Liver (tissue), 9 donors: ENCODE data around the gene ZGLP1. TPM values are rescaled to one million over a fixed set of nuclear protein-coding genes. Genes with fewer than 3 reads are reported as not detected.
"Not testable (repeated sequence)": the region's sequence is repeated elsewhere in the genome, so short reads cannot be mapped to it uniquely, and the experiment has no call there.

Source experiments
- DNase-seq: peaks from one replicate; pipeline ENCODE4 v3.0.0-alpha.2; 2017; ENCODE audit warnings: low spot score
- H3K27ac ChIP-seq, 2 donors: one replicate each; pipeline ENCODE4 v1.7.0; 2013; ENCODE audit warnings: inconsistent platforms in 2 of 2, low read length in 2 of 2, control low read depth in 1 of 2, low read depth in 1 of 2, mild to moderate bottlenecking in 1 of 2
- H3K27me3 ChIP-seq, 4 donors: one replicate each; pipeline versions ENCODE4 v1.6.1 to v1.7.0; 2013; ENCODE audit warnings: low read length in 3 of 4, inconsistent platforms in 1 of 4, mild to moderate bottlenecking in 1 of 4, moderate library complexity in 1 of 4; ENCODE audit not compliant: control insufficient read depth in 4 of 4, insufficient read depth in 4 of 4
- H3K36me3 ChIP-seq, 4 donors: one replicate each; pipeline versions ENCODE4 v1.6.1 to v1.7.0; 2013; ENCODE audit warnings: low read length in 3 of 4, mild to moderate bottlenecking in 3 of 4, low read depth in 1 of 4, moderate library complexity in 1 of 4; ENCODE audit not compliant: control insufficient read depth in 4 of 4, insufficient read depth in 3 of 4
- H3K4me1 ChIP-seq, 4 donors: one replicate each; pipeline versions ENCODE4 v1.6.1 to v1.7.0; 2013; ENCODE audit warnings: low read length in 3 of 4, mild to moderate bottlenecking in 3 of 4, moderate library complexity in 1 of 4; ENCODE audit not compliant: control insufficient read depth in 4 of 4, insufficient read depth in 4 of 4
- H3K4me3 ChIP-seq, 3 donors: one replicate each; pipeline versions ENCODE4 v1.6.1 to v1.7.0; 2013; ENCODE audit warnings: low read length in 3 of 3, control low read depth in 1 of 3, low read depth in 1 of 3, mild to moderate bottlenecking in 1 of 3
- H3K9ac ChIP-seq, 2 donors: one replicate each; pipeline ENCODE4 v1.7.0; 2013; ENCODE audit warnings: low read length in 2 of 2, mild to moderate bottlenecking in 2 of 2, moderate library complexity in 2 of 2, control low read depth in 1 of 2, low read depth in 1 of 2
- H3K9me3 ChIP-seq, 4 donors: one replicate each; pipeline versions ENCODE4 v1.6.1 to v1.7.0; 2013; ENCODE audit warnings: low read length in 3 of 4; ENCODE audit not compliant: control insufficient read depth in 4 of 4
- ATF3 ChIP-seq: IDR thresholded peaks from 2 replicates; pipeline ENCODE4 v1.6.1; 2016; ENCODE audit warnings: antibody characterized with exemption
- EGR1 ChIP-seq, 2 donors: IDR thresholded peaks; 2 replicates each; pipeline ENCODE4 v1.6.1; 2016 to 2018; ENCODE audit warnings: antibody characterized with exemption in 2 of 2, low read depth in 2 of 2
- FOXA1 ChIP-seq: IDR thresholded peaks from 2 replicates; pipeline ENCODE4 v1.6.1; 2016; ENCODE audit warnings: antibody characterized with exemption
- FOXA2 ChIP-seq: IDR thresholded peaks from 2 replicates; pipeline ENCODE4 v1.6.1; 2016; ENCODE audit warnings: antibody characterized with exemption
- GABPA ChIP-seq, 2 donors: IDR thresholded peaks in 1 of 2; conservative IDR thresholded peaks in 1 of 2; 2 replicates each; pipeline ENCODE4 v1.6.1; 2016; ENCODE audit warnings: antibody characterized with exemption in 2 of 2, mild to moderate bottlenecking in 1 of 2, moderate library complexity in 1 of 2
- HNF4A ChIP-seq, 2 donors: conservative IDR thresholded peaks; 2 replicates each; pipeline ENCODE4 v1.6.1; 2016; ENCODE audit warnings: antibody characterized with exemption in 2 of 2, mild to moderate bottlenecking in 2 of 2
- HNF4G ChIP-seq: IDR thresholded peaks from 2 replicates; pipeline ENCODE4 v1.6.1; 2016; ENCODE audit warnings: antibody characterized with exemption
- JUND ChIP-seq, 2 donors: IDR thresholded peaks; 2 replicates each; pipeline ENCODE4 v1.6.1; 2016; ENCODE audit warnings: antibody characterized with exemption in 2 of 2
- MAX ChIP-seq: IDR thresholded peaks from 2 replicates; pipeline ENCODE4 v1.6.1; 2016; ENCODE audit warnings: antibody characterized with exemption
- NR2F2 ChIP-seq: IDR thresholded peaks from 2 replicates; pipeline ENCODE4 v1.6.1; 2016; ENCODE audit warnings: antibody characterized with exemption
- RAD21 ChIP-seq, 2 donors: IDR thresholded peaks; 2 replicates each; pipeline ENCODE4 v1.6.1; 2016; ENCODE audit warnings: antibody characterized with exemption in 2 of 2, mild to moderate bottlenecking in 2 of 2
- REST ChIP-seq: IDR thresholded peaks from 2 replicates; pipeline ENCODE4 v1.6.1; 2016; ENCODE audit warnings: antibody characterized with exemption, mild to moderate bottlenecking
- RXRA ChIP-seq, 2 donors: IDR thresholded peaks; 2 replicates each; pipeline ENCODE4 v1.6.1; 2017 to 2018; ENCODE audit warnings: antibody characterized with exemption in 2 of 2, mild to moderate bottlenecking in 1 of 2
- SP1 ChIP-seq: IDR thresholded peaks from 2 replicates; pipeline ENCODE4 v1.6.1; 2018; ENCODE audit warnings: antibody characterized with exemption, mild to moderate bottlenecking
- WGBS: extraction: QIAGEN DNeasy Blood & Tissue Kit; methylation state at CpG from one replicate; pipeline ENCODE4 v1.1.7; 2013; 5-methylcytosine and 5-hydroxymethylcytosine counted together
- polyA plus RNA-seq, 2 donors: library from polyadenylated mRNA; stranded (reverse) in 1 of 2; unstranded in 1 of 2; fragments of 200-250 nt in 1 of 2; fragments of >200 nt in 1 of 2; fragmentation: Nextera tagmentation in 1 of 2; extraction: Ambion mirVana in 1 of 2; gene quantifications; one replicate each; pipeline versions ENCODE4 v1.2.1 to v1.2.3, GENCODE V29; 2013 to 2015
- total RNA-seq, 2 donors: library from RNA; depleted of rRNA; stranded (reverse); fragments of >200 nt; gene quantifications; one replicate each; pipeline ENCODE4 v1.2.3, GENCODE V29; 2014
- donor health status: healthy.
- donor health status: healthy.
- donor health status: healthy.
- donor health status: healthy.
- donor health status: healthy.

The ZGLP1 gene
- total and polyA plus RNA-seq, 4 donors = 0.61 to 1.2 (median 0.82) TPM

- no peak for TF ChIP-seq REST
- no peak for TF ChIP-seq NR2F2
- no peak for TF ChIP-seq HNF4G
- no peak for TF ChIP-seq EGR1 (IDR thresholded peaks at IDR 0.05; ENCODE audit: low read depth in 2 of 2)
- TF ChIP-seq RAD21 (IDR thresholded peaks at IDR 0.05) = no peak
- TF ChIP-seq GABPA (IDR thresholded peaks at IDR 0.05 in 1 of 2, conservative IDR thresholded peaks at IDR 0.05 in 1 of 2) = no peak
Measured at GRCh38 chr19:10339380-10339960, 29.9 kb upstream of the ZGLP1 start, which contains the start of gene ICAM3 (continued).

- Histone ChIP-seq H3K27me3 (no peaks in the 10 kb centered on the region), H3K4me3 (no peak overlapping the region), H3K4me1 (peaks cover 7 to 29% (median 18%) of the 10 kb centered on the region in 4 donors), H3K27ac (peak overlapping the region; percentile 1 to 46), H3K9ac (peak overlapping the region in 1 of 2 donors; percentile 20), H3K36me3 (no peaks in the 10 kb centered on the region), H3K9me3 (no peaks in the 10 kb centered on the region)
- WGBS = 85% methylated on average over 6 of the region's 6 CpGs
- DNase-seq = no peak
- no peak for TF ChIP-seq HNF4A (conservative IDR thresholded peaks at IDR 0.05)
- TF ChIP-seq ATF3 = no peak
- no peak for TF ChIP-seq SP1
- TF ChIP-seq GABPA (IDR thresholded peaks at IDR 0.05 in 1 of 2, conservative IDR thresholded peaks at IDR 0.05 in 1 of 2) = no peak
- TF ChIP-seq EGR1 (IDR thresholded peaks at IDR 0.05; ENCODE audit: low read depth in 2 of 2) = no peak
- no peak for TF ChIP-seq RAD21 (IDR thresholded peaks at IDR 0.05)
- TF ChIP-seq FOXA1 = no peak
- no peak for TF ChIP-seq RXRA (IDR thresholded peaks at IDR 0.05)
- TF ChIP-seq NR2F2 = no peak
- TF ChIP-seq JUND (IDR thresholded peaks at IDR 0.05) = no peak
- TF ChIP-seq FOXA2 = no peak
- TF ChIP-seq REST = no peak
- no peak for TF ChIP-seq HNF4G
- no peak for TF ChIP-seq MAX
Measured at GRCh38 chr19:10338940-10339339, 29.3 kb upstream of the ZGLP1 start.

- not testable (repeated sequence) for H3K9ac ChIP-seq, H3K27ac ChIP-seq, H3K4me3 ChIP-seq, H3K9me3 ChIP-seq, DNase-seq, H3K27me3 ChIP-seq, H3K36me3 ChIP-seq
- peaks cover 10 to 45% (median 31%) of the 10 kb centered on the region in 4 donors for H3K4me1 ChIP-seq
- WGBS = 91% methylated on average over 9 of the region's 9 CpGs
Measured at GRCh38 chr19:10336725-10337124, 27.1 kb upstream of the ZGLP1 start.
